Umbilical cord (tissue), 2 donors: Measurements from ENCODE around the gene SNX8. TPM values are rescaled to one million over a fixed set of nuclear protein-coding genes. Genes with fewer than 3 reads are reported as not detected.

ENCODE experiments used
- DNase-seq: peaks from one replicate; pipeline ENCODE4 v3.0.0-alpha.2; 2015; ENCODE audit warnings: low spot score
- total RNA-seq: library from RNA; depleted of rRNA; stranded (reverse); fragments of >200 nt; gene quantifications from one replicate; pipeline ENCODE4 v1.2.3, GENCODE V29; 2014; ENCODE audit warnings: low replicate concordance; ENCODE audit not compliant: insufficient read depth

Gene SNX8
- total RNA-seq, 1 donor from 2014 or later = 5.1 TPM

GRCh38 chr7:2224934-2225333, 89.3 kb downstream of the SNX8 start:
- DNase-seq = no peak

DNA sequence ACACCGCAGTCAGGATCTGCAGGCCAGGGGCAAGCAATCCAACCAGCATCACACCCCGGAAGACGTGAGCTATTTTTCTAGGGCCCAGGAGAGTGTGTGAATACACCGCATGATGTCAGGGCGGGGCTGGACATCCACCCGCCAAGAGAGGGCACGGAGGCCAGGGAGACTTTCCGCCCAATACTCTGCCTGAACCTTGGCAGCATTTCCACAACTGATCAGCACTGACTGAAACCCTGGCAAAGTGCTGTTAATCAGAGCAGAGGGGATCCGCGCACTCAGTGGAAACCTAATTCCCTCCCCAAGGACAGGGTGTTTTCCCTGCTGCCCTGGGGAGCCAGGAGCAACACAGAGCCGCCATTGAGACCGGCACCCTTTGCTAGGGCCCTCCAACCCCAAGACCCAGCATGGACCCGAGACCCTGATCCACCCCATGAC, 89.7 kb downstream of the SNX8 start:
- no peak for DNase-seq

GRCh38 chr7:2223321-2223720, 90.9 kb downstream of the SNX8 start:
- DNase-seq = no peak

DNA sequence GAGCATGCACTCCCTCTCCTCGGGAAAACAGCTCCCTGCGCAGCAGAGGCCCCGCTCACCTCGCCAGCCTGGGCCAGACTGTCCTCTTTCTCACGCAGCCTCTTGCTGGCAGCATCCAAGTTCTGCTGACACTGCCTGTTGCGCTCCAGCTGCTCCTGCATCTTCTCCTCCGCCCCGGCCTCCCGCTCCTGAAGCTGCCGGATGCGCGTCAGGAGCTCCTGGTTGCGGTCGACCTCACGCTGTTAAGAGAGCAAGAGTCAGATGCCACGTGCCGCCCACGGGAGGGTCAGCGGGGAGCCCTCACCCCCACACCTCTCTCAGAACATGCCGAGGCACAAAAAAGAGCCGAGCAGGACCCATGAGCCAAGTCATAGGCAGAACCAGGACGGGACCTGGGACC, 91.7 kb downstream of the SNX8 start:
- no peak for DNase-seq

DNA sequence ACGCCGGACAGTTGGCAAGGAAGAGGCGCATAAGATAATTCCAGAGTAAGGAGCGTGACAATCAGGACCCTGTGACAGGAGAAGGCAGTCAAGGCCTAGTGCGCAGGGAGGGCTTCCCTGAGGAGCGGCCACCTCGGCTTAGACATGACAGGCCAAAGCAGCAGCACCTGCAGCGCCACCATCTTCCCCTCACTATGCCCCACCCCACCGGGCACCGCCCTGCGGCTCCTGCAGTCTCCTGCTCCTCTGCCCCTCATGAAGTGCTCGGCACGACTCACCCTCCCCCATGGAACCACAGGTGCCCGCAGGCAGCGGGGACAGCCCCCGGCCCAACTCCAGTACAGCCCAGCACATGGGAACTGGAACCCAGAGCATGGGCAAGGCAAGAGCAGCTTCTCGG, 93.3 kb downstream of the SNX8 start:
- DNase-seq = no peak

- no peak for DNase-seq
Observed at GRCh38 chr7:2220506-2220905, 93.7 kb downstream of the SNX8 start.

DNA sequence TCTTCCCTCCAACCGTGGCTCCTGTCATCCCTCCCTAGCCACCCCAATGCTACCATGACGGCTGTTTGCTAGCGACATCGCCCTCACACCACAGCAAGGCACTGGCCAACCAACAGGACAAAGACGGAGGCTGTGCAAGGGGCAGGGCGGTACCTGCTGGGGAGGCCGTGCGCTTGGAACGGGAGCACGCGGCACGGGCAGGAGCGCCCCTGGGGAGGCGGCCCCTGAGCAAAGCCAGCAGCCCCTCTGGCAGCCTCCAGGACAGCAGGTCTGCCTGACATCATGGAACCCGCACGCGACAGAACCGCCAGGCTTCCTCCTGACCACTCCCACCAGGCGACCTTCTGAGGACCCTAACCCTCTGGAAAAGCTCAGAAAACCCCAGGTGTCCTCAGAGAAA, 94.2 kb downstream of the SNX8 start:
- DNase-seq = no peak

GRCh38 chr7:2219606-2220005, 94.6 kb downstream of the SNX8 start:
- no peak for DNase-seq

- no peak for DNase-seq
Observed at GRCh38 chr7:2219136-2219535, 95.1 kb downstream of the SNX8 start.

DNA sequence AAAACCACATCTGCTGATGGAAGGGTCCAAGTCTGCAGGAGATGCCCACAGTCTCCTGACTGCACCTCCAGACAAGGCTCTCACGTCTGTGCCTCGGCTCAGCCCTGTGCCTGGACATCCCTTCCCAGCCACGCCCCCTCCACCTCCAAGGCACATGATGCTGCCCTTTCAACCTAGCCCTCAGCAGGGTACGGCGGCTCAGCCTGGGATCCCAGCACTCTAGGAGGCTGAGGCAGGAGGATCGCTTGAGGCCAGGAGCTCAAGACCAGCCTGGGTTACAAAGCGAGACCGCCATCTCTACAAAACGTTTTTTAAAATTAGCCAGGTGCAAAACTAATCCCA, 95.8 kb downstream of the SNX8 start:
- DNase-seq = no peak

- no peak for DNase-seq
Observed at GRCh38 chr7:2217716-2218443, 96.4 kb downstream of the SNX8 start.

- no peak for DNase-seq
Observed at GRCh38 chr7:2217206-2217605, 97.0 kb downstream of the SNX8 start.

DNA sequence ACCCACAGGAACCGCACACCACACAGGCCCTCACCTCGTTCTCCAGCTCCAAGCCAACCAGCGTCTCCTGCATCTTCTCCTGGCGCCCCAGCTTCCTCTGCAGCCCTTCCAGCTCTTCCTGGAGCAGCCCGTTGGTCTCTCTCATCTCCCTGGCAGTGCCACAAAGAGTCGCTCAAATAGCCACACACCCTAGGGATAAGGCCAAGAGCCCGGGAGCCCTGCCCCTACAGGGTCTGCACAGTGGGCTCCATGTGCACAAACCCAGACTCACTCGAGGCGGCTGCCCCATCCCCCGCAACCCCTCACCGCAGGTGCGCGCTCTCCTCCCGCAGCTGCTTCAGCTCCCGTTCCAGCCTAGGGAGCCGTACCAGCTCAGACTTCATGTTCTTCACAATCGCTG, 98.4 kb downstream of the SNX8 start:
- DNase-seq = no peak

DNA sequence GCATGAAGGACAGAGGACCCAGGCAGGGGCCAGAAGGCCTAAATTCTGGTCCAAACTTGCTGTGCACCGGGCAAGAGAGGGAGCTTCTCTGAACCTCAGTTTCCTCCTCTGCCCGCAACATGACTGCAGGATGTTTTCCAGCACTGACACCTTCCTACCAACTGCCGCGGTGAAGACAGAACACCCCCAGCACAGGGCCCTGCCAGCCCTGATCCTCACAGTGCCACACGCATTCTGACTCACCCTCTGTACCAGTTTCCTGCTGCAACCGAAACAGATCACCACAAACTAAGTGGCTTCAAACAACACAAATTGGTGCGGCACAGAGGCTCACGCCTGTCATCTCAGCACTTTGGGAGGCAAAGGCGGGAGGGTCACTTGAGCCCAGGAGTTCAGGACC, 99.6 kb downstream of the SNX8 start:
- DNase-seq = no peak

DNA sequence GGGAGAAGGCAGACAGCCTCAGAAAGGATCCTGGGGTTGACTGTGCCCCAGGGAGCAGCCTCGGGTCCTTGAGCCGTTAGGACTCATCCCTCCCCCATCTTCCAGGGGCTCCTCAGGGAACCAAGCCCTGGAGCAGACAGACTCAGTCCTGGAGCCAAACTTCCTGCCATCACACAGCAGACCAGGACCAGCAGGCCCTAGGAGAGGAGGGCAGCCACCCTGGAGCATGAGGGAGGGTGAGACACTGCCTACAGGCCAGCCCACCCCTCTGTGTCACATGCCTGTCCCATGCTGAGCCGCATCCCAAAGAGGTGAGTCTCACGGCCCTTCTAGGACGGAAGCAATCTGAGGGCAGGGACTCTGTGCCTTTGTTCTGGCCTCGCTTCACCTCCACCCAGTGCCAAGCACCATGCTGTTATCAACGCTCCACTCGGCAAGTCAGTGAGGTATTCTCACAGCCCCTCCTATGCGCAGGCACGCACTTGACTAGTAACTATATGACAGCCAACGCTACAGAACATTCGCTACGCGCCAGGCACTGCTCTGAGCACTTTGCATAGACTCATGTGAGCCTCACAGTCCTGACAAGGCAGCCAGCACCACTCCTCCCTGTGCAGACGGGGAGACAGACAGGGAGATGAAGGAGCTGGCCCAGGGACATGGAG, 100.6 kb downstream of the SNX8 start:
- no peak for DNase-seq

- DNase-seq = no peak
Observed at GRCh38 chr7:2212906-2213305, 101.3 kb downstream of the SNX8 start.

- no peak for DNase-seq
Observed at GRCh38 chr7:2211926-2212325, 102.3 kb downstream of the SNX8 start.

GRCh38 chr7:2211259-2211880, 102.9 kb downstream of the SNX8 start:
- DNase-seq = no peak

- DNase-seq = no peak
Observed at GRCh38 chr7:2210551-2211258, 103.5 kb downstream of the SNX8 start.

- DNase-seq = no peak
Observed at GRCh38 chr7:2209961-2210323, 104.3 kb downstream of the SNX8 start.

GRCh38 chr7:2209146-2209960, 104.9 kb downstream of the SNX8 start:
- DNase-seq = peak; percentile 71

DNA sequence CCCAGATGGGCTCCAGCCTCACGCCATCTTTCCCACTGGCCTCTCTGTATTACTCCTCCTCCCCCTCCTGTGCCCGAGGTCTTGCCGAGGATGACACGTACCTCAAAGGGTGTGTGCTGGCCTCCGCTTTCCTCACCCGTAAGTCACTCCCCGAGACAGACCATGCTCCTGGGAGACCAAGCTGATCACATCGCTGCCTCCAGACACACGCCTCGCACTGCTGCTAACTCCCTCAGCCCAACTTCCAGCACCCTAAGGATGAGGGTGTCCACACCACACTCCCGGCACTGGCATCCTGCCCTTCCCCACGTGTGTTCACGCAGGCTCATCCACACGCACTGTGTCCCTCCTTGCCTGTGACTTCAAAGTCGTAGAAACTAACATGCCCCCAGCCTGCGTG, 105.5 kb downstream of the SNX8 start:
- no peak for DNase-seq
